ENCODE results near the gene CALML5. TPM values are rescaled to one million over a fixed set of nuclear protein-coding genes. Genes with fewer than 3 reads are reported as not detected.

CALML5 gene
- total and polyA plus RNA-seq, 9 of the 15 experiments (the other 6 are each of a cell fraction or from before 2014, with no cell fraction given): not detected

DNA sequence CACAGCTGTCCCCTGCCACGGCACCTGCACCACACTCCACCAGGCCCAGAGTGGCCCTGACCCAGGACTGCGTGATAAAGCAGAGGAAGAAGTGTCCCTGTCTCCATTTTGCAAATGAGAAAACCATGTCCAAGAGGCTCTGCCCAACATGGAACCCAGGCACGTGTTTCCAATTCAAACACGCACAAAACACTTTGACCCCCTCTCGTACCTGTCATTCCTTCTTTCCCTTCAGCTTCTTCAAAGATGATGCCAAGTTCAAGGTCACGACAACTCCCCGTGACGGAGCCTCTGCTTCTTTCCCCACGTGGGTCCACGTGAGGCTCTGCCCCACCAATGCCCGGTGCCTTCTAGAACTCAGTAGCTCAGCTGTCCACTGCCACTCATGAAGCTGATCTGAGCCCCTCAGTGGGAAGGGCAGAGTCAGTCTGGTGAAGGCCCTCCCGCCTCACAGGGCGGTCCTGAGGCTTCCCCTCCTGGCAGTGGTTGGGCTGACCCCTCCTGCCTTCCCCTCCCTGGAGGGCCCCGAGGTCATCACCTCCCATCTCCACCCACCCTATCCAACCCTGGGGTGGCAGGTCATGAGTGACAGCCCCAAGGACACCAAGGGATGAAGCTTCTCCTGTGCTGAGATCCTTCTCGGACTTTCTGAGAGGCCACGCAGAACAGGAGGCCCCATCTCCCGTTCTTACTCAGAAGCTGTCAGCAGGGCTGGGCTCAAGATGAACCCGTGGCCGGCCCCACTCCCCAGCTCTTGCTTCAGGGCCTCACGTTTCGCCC lies 19.0 kb downstream of the CALML5 start (continued):
- TF ChIP-seq TRIM28 (IDR thresholded peaks at IDR 0.05) (no peak), EGR1 (conservative IDR thresholded peaks at IDR 0.05) (peak; percentile 34), NR1H2 (CRISPR knock-in tag; IDR thresholded peaks at IDR 0.05) (no peak), ZNF311 (CRISPR knock-in tag; IDR thresholded peaks at IDR 0.05) (peak; percentile 41; the same call in 1 of the 2 replicates), SRSF3 (IDR thresholded peaks at IDR 0.05; ENCODE audit: insufficient read depth, low read length) (no peak), CBFB (CRISPR knock-in tag; IDR thresholded peaks at IDR 0.05) (no peak), ZNF23 (CRISPR knock-in tag; IDR thresholded peaks at IDR 0.05) (no peak), ARID1B (IDR thresholded peaks at IDR 0.05) (no peak), ESRRA (IDR thresholded peaks at IDR 0.05; ENCODE audit: borderline replicate concordance, low read depth) (peak; percentile 86)
- TF ChIP-seq, protein P1, sequence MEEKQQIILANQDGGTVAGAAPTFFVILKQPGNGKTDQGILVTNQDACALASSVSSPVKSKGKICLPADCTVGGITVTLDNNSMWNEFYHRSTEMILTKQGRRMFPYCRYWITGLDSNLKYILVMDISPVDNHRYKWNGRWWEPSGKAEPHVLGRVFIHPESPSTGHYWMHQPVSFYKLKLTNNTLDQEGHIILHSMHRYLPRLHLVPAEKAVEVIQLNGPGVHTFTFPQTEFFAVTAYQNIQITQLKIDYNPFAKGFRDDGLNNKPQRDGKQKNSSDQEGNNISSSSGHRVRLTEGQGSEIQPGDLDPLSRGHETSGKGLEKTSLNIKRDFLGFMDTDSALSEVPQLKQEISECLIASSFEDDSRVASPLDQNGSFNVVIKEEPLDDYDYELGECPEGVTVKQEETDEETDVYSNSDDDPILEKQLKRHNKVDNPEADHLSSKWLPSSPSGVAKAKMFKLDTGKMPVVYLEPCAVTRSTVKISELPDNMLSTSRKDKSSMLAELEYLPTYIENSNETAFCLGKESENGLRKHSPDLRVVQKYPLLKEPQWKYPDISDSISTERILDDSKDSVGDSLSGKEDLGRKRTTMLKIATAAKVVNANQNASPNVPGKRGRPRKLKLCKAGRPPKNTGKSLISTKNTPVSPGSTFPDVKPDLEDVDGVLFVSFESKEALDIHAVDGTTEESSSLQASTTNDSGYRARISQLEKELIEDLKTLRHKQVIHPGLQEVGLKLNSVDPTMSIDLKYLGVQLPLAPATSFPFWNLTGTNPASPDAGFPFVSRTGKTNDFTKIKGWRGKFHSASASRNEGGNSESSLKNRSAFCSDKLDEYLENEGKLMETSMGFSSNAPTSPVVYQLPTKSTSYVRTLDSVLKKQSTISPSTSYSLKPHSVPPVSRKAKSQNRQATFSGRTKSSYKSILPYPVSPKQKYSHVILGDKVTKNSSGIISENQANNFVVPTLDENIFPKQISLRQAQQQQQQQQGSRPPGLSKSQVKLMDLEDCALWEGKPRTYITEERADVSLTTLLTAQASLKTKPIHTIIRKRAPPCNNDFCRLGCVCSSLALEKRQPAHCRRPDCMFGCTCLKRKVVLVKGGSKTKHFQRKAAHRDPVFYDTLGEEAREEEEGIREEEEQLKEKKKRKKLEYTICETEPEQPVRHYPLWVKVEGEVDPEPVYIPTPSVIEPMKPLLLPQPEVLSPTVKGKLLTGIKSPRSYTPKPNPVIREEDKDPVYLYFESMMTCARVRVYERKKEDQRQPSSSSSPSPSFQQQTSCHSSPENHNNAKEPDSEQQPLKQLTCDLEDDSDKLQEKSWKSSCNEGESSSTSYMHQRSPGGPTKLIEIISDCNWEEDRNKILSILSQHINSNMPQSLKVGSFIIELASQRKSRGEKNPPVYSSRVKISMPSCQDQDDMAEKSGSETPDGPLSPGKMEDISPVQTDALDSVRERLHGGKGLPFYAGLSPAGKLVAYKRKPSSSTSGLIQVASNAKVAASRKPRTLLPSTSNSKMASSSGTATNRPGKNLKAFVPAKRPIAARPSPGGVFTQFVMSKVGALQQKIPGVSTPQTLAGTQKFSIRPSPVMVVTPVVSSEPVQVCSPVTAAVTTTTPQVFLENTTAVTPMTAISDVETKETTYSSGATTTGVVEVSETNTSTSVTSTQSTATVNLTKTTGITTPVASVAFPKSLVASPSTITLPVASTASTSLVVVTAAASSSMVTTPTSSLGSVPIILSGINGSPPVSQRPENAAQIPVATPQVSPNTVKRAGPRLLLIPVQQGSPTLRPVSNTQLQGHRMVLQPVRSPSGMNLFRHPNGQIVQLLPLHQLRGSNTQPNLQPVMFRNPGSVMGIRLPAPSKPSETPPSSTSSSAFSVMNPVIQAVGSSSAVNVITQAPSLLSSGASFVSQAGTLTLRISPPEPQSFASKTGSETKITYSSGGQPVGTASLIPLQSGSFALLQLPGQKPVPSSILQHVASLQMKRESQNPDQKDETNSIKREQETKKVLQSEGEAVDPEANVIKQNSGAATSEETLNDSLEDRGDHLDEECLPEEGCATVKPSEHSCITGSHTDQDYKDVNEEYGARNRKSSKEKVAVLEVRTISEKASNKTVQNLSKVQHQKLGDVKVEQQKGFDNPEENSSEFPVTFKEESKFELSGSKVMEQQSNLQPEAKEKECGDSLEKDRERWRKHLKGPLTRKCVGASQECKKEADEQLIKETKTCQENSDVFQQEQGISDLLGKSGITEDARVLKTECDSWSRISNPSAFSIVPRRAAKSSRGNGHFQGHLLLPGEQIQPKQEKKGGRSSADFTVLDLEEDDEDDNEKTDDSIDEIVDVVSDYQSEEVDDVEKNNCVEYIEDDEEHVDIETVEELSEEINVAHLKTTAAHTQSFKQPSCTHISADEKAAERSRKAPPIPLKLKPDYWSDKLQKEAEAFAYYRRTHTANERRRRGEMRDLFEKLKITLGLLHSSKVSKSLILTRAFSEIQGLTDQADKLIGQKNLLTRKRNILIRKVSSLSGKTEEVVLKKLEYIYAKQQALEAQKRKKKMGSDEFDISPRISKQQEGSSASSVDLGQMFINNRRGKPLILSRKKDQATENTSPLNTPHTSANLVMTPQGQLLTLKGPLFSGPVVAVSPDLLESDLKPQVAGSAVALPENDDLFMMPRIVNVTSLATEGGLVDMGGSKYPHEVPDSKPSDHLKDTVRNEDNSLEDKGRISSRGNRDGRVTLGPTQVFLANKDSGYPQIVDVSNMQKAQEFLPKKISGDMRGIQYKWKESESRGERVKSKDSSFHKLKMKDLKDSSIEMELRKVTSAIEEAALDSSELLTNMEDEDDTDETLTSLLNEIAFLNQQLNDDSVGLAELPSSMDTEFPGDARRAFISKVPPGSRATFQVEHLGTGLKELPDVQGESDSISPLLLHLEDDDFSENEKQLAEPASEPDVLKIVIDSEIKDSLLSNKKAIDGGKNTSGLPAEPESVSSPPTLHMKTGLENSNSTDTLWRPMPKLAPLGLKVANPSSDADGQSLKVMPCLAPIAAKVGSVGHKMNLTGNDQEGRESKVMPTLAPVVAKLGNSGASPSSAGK (IDR thresholded peaks at IDR 0.05): peak; percentile 83
- TF ChIP-seq, protein P2, sequence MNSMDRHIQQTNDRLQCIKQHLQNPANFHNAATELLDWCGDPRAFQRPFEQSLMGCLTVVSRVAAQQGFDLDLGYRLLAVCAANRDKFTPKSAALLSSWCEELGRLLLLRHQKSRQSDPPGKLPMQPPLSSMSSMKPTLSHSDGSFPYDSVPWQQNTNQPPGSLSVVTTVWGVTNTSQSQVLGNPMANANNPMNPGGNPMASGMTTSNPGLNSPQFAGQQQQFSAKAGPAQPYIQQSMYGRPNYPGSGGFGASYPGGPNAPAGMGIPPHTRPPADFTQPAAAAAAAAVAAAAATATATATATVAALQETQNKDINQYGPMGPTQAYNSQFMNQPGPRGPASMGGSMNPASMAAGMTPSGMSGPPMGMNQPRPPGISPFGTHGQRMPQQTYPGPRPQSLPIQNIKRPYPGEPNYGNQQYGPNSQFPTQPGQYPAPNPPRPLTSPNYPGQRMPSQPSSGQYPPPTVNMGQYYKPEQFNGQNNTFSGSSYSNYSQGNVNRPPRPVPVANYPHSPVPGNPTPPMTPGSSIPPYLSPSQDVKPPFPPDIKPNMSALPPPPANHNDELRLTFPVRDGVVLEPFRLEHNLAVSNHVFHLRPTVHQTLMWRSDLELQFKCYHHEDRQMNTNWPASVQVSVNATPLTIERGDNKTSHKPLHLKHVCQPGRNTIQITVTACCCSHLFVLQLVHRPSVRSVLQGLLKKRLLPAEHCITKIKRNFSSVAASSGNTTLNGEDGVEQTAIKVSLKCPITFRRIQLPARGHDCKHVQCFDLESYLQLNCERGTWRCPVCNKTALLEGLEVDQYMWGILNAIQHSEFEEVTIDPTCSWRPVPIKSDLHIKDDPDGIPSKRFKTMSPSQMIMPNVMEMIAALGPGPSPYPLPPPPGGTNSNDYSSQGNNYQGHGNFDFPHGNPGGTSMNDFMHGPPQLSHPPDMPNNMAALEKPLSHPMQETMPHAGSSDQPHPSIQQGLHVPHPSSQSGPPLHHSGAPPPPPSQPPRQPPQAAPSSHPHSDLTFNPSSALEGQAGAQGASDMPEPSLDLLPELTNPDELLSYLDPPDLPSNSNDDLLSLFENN (IDR thresholded peaks at IDR 0.05; ENCODE audit: low read depth in 2 of 2, low read length in 2 of 2): no peak
- TF ChIP-seq, protein P3, sequence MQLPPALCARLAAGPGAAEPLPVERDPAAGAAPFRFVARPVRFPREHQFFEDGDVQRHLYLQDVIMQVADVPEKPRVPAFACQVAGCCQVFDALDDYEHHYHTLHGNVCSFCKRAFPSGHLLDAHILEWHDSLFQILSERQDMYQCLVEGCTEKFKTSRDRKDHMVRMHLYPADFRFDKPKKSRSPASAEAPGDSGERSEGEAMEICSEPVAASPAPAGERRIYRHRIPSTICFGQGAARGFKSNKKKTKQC (CRISPR knock-in tag; IDR thresholded peaks at IDR 0.05): no peak
